ENCODE results near the gene RNASE11.
"Not testable (repeated sequence)": the region's sequence is repeated elsewhere in the genome, so short reads cannot be mapped to it uniquely, and the experiment has no call there.

The RNASE11 gene

GRCh38 chr14:20578325-20578724 lies 9.5 kb downstream of the RNASE11 start:
- no peak for DNase-seq

GRCh38 chr14:20572382-20572990 lies 15.3 kb downstream of the RNASE11 start:
- DNase-seq, result not testable (repeated sequence)

DNA sequence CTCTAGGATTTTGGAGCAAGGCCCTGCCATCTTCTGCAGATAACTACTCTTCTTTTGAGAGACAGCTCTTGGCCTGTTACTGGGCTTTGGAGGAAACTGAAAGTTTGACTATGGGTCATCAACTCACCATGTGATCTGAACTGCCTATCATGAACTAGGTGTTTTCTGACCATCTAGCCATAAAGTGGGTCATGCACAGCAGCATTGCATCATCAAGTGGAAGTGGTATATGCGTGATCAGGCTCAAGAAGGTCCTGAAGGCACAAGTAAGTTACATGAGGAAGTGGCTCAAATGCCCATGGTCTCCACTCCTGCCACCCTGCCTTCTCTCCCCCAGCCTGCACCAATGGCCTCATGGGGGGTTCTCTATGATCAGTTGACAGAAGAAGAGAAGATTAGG lies 17.1 kb downstream of the RNASE11 start:
- not testable (repeated sequence) for DNase-seq

DNA sequence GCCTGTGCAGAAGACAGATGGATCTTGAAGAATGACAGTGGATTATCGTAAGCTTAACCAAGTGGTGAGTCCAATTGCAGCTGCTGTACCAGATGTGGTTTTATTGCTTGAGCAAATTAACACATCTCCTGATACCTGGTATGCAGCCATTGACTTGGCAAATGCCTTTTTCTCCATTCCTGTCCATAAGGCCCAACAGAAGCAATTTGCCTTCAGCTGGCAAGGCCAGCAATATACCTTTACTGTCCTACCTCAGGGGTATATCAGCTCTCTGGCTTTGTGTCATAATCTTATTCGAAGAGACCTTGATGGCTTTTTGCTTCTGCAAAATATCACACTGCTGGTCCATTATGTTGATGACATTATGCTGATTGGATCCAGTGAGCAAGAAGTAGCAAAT lies 17.9 kb downstream of the RNASE11 start:
- DNase-seq, result not testable (repeated sequence)

DNA sequence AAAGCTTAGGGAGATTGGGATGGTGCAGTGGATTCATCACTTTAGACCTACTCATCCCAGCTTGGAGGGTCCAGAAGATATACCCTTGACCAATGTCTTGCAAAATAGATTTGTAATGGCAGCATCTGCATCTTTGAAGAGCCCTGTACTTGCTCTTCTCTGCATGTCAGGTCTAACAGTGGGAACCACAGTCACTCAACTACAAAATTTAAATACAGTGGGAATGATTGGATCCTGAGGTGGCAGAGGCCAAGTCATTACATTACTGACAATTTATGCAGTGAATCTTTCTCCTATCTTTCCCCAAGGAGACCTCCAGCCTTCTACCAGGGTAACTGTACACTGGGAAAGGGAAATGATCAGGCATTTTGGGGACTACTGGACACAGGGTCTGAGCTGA lies 18.7 kb downstream of the RNASE11 start:
- no peak for DNase-seq

- DNase-seq, result no peak
These were observed 19.4 kb downstream of the RNASE11 start for GRCh38 chr14:20568393-20568792.

DNA sequence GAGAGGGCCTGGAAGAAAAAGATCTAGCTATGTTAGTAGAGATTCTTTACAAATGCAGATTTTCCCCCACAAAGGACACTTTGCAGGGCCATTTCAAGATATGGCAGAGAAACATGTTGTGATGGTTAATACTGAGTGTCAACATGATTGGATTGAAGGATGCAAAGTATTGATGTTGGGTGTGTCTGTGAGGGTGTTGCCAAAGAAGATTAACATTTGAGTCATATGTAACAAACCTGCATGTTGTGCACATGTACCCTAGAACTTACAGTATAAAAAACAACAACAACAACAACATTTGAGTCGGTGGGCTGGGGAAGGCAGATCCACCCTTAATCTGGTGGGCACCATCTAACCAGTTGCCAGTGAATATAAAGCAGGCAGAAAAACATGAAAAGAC lies 20.6 kb downstream of the RNASE11 start:
- DNase-seq, result not testable (repeated sequence)

DNA sequence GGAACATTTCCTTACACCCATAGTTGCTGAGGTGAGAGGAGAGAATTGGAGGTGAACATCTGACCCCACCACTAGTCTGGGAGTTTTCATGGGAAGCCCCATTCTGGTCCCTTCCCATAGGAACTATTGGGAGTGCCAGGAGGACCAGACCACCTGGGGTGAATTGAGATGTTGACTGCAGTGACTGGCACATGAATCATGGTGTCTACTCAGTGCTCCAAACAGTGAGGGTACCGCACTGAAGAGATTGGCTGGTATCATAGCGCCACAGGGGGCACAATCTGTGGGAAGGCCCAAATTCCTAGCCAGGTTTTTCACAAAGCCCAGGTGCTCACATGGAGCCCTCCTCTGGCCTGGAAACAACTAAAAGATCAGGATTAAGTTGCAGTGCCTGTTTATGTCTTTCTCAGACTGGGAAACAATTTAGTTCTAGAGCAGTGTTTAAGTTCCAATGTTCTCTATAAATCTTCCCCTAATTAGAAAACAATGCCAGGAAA lies 23.3 kb downstream of the RNASE11 start:
- no peak for DNase-seq

DNA sequence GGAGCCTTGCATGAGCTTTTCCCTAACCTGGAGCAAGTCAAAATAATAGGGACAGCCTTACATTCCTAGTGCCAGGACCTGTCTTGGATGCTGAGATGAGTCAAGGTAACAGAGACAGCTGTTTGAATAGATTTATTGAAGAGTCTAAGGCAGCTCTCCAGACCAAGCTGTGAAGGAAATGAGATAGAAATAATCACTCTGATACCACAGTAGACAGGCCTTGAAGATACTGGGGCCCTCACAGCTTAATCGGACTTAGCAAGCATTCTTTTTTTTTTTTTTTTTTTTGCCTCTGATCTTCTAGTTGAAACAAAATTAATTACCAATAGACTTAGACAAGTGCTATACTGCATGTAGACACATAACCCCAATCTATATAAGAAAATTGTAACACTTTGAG lies 23.8 kb downstream of the RNASE11 start:
- DNase-seq, result no peak

DNA sequence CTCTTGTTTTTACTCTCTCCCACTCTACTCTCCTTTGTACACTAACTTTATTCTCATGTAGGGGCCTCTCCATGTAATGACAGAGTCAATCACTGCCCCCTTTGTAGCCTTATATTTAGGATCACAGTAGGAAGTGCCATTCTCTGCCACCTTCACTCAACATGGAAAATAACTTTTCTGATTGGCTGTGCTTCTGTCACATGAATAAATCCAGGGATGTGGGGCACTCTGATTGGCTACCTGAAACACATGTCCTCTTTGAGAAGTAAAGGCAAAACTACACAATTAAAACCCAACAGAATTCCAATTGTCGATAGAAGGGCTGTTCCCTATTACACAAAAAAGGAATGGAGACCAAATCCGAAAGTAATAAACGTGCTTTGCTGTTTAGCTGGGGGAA lies 26.8 kb downstream of the RNASE11 start, which contains the start of gene RNASE9:
Gene RNASE9 (minus strand): TSS at position 87 of the 400 bp plus-strand sequence.
- DNase-seq, result no peak

GRCh38 chr14:20559461-20559904 lies 28.3 kb downstream of the RNASE11 start:
- no peak for DNase-seq

DNA sequence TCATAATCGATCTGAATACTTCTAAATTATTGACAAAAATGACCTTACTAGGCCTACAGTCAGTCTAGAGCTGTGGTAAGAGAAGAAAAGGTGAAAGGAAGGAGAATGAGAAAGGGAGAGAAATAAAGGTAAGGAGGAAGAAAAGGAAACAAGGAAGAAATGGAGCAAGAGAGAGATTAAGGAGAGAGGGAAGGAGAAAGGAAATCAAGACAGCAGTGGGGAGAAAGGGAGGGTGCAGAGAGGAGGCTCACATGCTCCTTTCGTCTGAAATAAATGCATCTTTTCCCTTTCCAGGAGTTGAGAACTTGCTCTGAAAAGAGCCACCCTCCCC lies 30.6 kb downstream of the RNASE11 start:
- no peak for DNase-seq

DNA sequence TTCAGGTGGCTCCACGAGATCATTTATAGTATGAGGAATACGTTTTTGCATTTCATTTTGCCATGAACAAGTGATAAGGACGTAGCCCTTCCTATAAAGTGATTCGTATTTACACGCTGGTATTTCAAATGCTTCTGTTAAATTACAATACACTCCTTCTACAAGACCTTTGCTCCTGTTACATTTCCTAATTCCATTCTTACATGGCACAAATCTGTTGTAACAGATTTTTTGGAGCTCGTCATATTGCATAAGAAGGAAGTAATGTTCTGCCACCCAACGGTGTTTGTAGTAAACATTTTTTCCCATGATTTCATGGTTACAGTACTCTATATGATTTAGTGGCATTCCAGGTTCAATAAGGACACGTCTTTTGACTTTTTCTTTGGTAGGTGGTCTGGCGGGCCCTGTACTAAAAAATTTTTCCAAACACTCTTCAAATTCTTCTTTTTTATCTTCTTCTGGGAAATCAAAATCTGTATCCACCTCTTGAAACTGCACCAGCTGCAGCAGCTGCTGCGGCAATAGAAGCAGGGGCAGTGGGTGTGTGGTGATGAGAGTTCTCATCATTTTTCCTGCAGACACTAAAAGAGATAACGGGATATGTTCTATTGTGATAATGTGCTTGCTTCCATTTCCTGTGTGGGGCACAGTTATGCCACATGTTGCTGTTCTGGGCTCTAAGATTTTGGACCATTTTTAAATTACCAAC lies 31.1 kb downstream of the RNASE11 start:
- no peak for DNase-seq

DNA sequence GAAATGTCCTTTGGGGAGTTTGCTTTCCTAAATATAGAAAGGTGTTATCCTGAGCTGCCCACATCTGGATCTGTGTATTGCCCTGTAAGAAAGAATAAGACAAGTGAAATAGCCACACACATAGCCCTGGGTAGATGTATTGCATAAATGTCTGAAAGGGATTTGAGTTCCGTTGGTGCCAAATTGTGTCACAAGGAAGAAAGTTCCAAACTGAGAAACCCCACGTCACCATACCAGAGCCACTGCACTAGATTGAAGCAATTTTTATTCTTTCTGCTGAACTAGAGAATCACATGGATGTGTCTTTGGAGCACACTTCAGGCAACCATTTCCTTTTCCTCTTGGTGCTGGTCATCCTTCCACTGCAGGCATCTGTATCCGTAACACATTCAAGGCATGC lies 32.0 kb downstream of the RNASE11 start:
- DNase-seq, result no peak

- no peak for DNase-seq
These were observed 34.8 kb downstream of the RNASE11 start for GRCh38 chr14:20553024-20553423.

- DNase-seq, result no peak
These were observed 36.2 kb downstream of the RNASE11 start for GRCh38 chr14:20551606-20552005.

DNA sequence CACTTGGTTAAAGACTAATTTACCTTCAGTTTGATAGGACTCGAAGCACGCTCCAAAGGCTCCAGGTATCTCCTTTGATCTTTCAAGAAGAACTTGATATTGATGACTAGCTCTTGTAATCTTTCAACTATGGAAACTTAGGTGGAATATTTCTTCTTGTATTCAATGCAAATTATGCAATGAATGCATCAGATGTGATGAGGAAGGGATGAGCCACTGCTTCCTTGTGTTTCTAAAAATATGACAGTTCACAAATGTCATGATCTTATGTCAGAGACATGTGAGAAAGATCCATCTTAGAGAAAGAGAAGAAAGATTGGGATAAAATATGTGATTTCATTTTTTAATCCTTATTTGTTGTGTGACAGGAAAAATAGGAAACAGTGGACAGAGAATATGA lies 36.9 kb downstream of the RNASE11 start:
- DNase-seq, result no peak

- no peak for DNase-seq
These were observed 39.2 kb downstream of the RNASE11 start for GRCh38 chr14:20548414-20549158.

- no peak for DNase-seq
These were observed 40.9 kb downstream of the RNASE11 start for GRCh38 chr14:20546877-20547276.

GRCh38 chr14:20539906-20540305 lies 47.9 kb downstream of the RNASE11 start:
- no peak for DNase-seq
